NT2/D1 (cell line): Measurements from ENCODE around the gene TCF4.
A peak's percentile ranks its signal among the peaks of the same experiment; 100 is the strongest.

ENCODE experiments used
- DNase-seq: peaks from one replicate; pipeline ENCODE4 v3.0.0-alpha.2; 2011; ENCODE audit warnings: low read depth, low spot score
- H3K27me3 ChIP-seq: 2 replicates; pipeline ENCODE4 v1.6.0; 2011; ENCODE audit warnings: mild to moderate bottlenecking; ENCODE audit not compliant: insufficient read length, insufficient read depth
- H3K36me3 ChIP-seq: 2 replicates; pipeline ENCODE4 v1.6.1; 2011; ENCODE audit warnings: mild to moderate bottlenecking, low read length, mixed read lengths; ENCODE audit not compliant: insufficient read depth, insufficient read length
- H3K4me1 ChIP-seq: 2 replicates; pipeline ENCODE4 v1.5.1; 2011; ENCODE audit not compliant: insufficient read depth, insufficient read length
- H3K4me3 ChIP-seq: 2 replicates; pipeline ENCODE4 v1.5.1; 2011; ENCODE audit warnings: low read depth; ENCODE audit not compliant: insufficient read length
- H3K9ac ChIP-seq: 2 replicates; pipeline ENCODE4 v1.6.0; 2011; ENCODE audit warnings: low read depth; ENCODE audit not compliant: insufficient read length
- H3K9me3 ChIP-seq: 2 replicates; pipeline ENCODE4 v1.5.1; 2011; ENCODE audit warnings: mild to moderate bottlenecking, low read length; ENCODE audit not compliant: insufficient read depth
- SUZ12 ChIP-seq: IDR thresholded peaks from 2 replicates; pipeline ENCODE4 v1.6.1; 2011; ENCODE audit not compliant: insufficient read length, insufficient read depth; ENCODE audit errors: extremely low read depth
- YY1 ChIP-seq: IDR thresholded peaks from 2 replicates; pipeline ENCODE4 v1.6.1; 2011; ENCODE audit not compliant: insufficient read length, insufficient read depth
- ZNF274 ChIP-seq: IDR thresholded peaks from 2 replicates; pipeline ENCODE4 v1.6.1; 2011; ENCODE audit warnings: mild to moderate bottlenecking, low read depth, low read length

The TCF4 gene

GRCh38 chr18:55588111-55588869, at the start of gene TCF4:
Gene TCF4 (minus strand): TSS chr18:55588192. CDS start chr18:55587116, 1,076 bp downstream.
- H3K36me3 ChIP-seq, result peaks cover 5% of the 10 kb centered on the region
- DNase-seq, result peak; percentile 27
- TF ChIP-seq ZNF274 (no peak), YY1 (no peak)
- H3K9me3 ChIP-seq, result no peaks in the 10 kb centered on the region
- H3K4me1 ChIP-seq, result peaks cover 5% of the 10 kb centered on the region
- H3K4me3 ChIP-seq, result peak within 1 kb of the TSS; percentile 65
- H3K9ac ChIP-seq, result peak within 1 kb of the TSS; percentile 76
- no peaks in the 10 kb centered on the region for H3K27me3 ChIP-seq

GRCh38 chr18:55637204-55637603, 49.2 kb upstream of the TCF4 start:
- Histone ChIP-seq H3K9ac (no peak overlapping the region), H3K4me3 (no peak overlapping the region), H3K27me3 (no peaks in the 10 kb centered on the region), H3K9me3 (no peaks in the 10 kb centered on the region), H3K4me1 (no peaks in the 10 kb centered on the region), H3K36me3 (no peaks in the 10 kb centered on the region)
- no peak for DNase-seq
- no peak for TF ChIP-seq ZNF274
- TF ChIP-seq SUZ12, result no peak
- TF ChIP-seq YY1, result no peak

- no peaks in the 10 kb centered on the region for H3K9me3 ChIP-seq
- no peak overlapping the region for H3K9ac ChIP-seq
- no peaks in the 10 kb centered on the region for H3K4me1 ChIP-seq
- DNase-seq, result no peak
- H3K36me3 ChIP-seq, result no peaks in the 10 kb centered on the region
- no peak overlapping the region for H3K4me3 ChIP-seq
- no peak for TF ChIP-seq ZNF274
- TF ChIP-seq YY1, result no peak
- no peak for TF ChIP-seq SUZ12
- H3K27me3 ChIP-seq, result no peaks in the 10 kb centered on the region
Measured at GRCh38 chr18:55635439-55635838, 47.4 kb upstream of the TCF4 start.

- Histone ChIP-seq H3K9ac (no peak overlapping the region), H3K36me3 (no peaks in the 10 kb centered on the region), H3K4me1 (no peaks in the 10 kb centered on the region), H3K9me3 (no peaks in the 10 kb centered on the region), H3K4me3 (no peak overlapping the region), H3K27me3 (no peaks in the 10 kb centered on the region)
- DNase-seq, result no peak
- TF ChIP-seq SUZ12 (no peak), YY1 (no peak), ZNF274 (no peak)
Measured at GRCh38 chr18:55634545-55634944, 46.6 kb upstream of the TCF4 start.

- no peaks in the 10 kb centered on the region for H3K36me3 ChIP-seq
- H3K9ac ChIP-seq, result no peak overlapping the region
- no peaks in the 10 kb centered on the region for H3K4me1 ChIP-seq
- H3K4me3 ChIP-seq, result no peak overlapping the region
- no peak for DNase-seq
- H3K27me3 ChIP-seq, result no peaks in the 10 kb centered on the region
- no peaks in the 10 kb centered on the region for H3K9me3 ChIP-seq
- TF ChIP-seq SUZ12 (no peak), ZNF274 (no peak), YY1 (no peak)
Measured at GRCh38 chr18:55633032-55633431, 45.0 kb upstream of the TCF4 start.

GRCh38 chr18:55629133-55629532, 41.1 kb upstream of the TCF4 start:
- Histone ChIP-seq H3K36me3 (no peaks in the 10 kb centered on the region), H3K4me1 (no peaks in the 10 kb centered on the region), H3K4me3 (no peak overlapping the region), H3K9me3 (no peaks in the 10 kb centered on the region), H3K27me3 (no peaks in the 10 kb centered on the region), H3K9ac (no peak overlapping the region)
- TF ChIP-seq SUZ12 (no peak), ZNF274 (no peak), YY1 (no peak)
- DNase-seq, result no peak

GRCh38 chr18:55627007-55627406, 39.0 kb upstream of the TCF4 start:
- H3K9ac ChIP-seq, result no peak overlapping the region
- H3K27me3 ChIP-seq, result no peaks in the 10 kb centered on the region
- no peak overlapping the region for H3K4me3 ChIP-seq
- no peaks in the 10 kb centered on the region for H3K4me1 ChIP-seq
- DNase-seq, result no peak
- TF ChIP-seq SUZ12 (no peak), YY1 (no peak), ZNF274 (no peak)
- no peaks in the 10 kb centered on the region for H3K9me3 ChIP-seq
- H3K36me3 ChIP-seq, result no peaks in the 10 kb centered on the region

GRCh38 chr18:55625901-55626300, 37.9 kb upstream of the TCF4 start:
- Histone ChIP-seq H3K9me3 (no peaks in the 10 kb centered on the region), H3K4me3 (no peak overlapping the region), H3K36me3 (no peaks in the 10 kb centered on the region), H3K27me3 (no peaks in the 10 kb centered on the region), H3K4me1 (no peaks in the 10 kb centered on the region), H3K9ac (no peak overlapping the region)
- DNase-seq, result no peak
- TF ChIP-seq SUZ12, result no peak
- TF ChIP-seq ZNF274, result no peak
- no peak for TF ChIP-seq YY1
